ENCODE results near the gene TCF7. TPM values are rescaled to one million over a fixed set of nuclear protein-coding genes. Genes with fewer than 3 reads are reported as not detected.

The TCF7 gene
- polyA plus RNA-seq, 2 of the 4 experiments (the other 2 are of a cell fraction) = 2.8 to 10.1 TPM

- no peak overlapping the region for H3K4me3 ChIP-seq
- 86% methylated on average over 1 of the region's 3 CpGs for WGBS (ENCODE audit: missing lambda C conversion rate)
- ATAC-seq (no peak), DNase-seq (ENCODE audit: low read depth in 1 of 2, low spot score in 1 of 2) (no peak), FAIRE-seq (no peak)
- ChIA-PET POLR2A (no interaction called here), CTCF (interaction anchor here (1.3 to 22.6 kb wide), 4 partner anchors 8 to 82 kb away, joined by 3 to 263 read pairs (median 54); partner anchors contain the start of gene TCF7)
- no peak overlapping the region for H3K4me2 ChIP-seq
- TF ChIP-seq EP300 (IDR thresholded peaks at IDR 0.05) = no peak
- no peak for TF ChIP-seq HOXB5 (CRISPR knock-in tag; IDR thresholded peaks at IDR 0.05)
- no peak for TF ChIP-seq HOXB13 (CRISPR knock-in tag; IDR thresholded peaks at IDR 0.05; ENCODE audit: low read depth)
- no peak for TF ChIP-seq JUN (IDR thresholded peaks at IDR 0.05)
- TF ChIP-seq, protein P1, sequence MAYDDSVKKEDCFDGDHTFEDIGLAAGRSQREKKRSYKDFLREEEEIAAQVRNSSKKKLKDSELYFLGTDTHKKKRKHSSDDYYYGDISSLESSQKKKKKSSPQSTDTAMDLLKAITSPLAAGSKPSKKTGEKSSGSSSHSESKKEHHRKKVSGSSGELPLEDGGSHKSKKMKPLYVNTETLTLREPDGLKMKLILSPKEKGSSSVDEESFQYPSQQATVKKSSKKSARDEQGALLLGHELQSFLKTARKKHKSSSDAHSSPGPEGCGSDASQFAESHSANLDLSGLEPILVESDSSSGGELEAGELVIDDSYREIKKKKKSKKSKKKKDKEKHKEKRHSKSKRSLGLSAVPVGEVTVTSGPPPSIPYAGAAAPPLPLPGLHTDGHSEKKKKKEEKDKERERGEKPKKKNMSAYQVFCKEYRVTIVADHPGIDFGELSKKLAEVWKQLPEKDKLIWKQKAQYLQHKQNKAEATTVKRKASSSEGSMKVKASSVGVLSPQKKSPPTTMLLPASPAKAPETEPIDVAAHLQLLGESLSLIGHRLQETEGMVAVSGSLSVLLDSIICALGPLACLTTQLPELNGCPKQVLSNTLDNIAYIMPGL (CRISPR knock-in tag; IDR thresholded peaks at IDR 0.05; ENCODE audit: borderline replicate concordance) = no peak
- TF ChIP-seq, protein P2, sequence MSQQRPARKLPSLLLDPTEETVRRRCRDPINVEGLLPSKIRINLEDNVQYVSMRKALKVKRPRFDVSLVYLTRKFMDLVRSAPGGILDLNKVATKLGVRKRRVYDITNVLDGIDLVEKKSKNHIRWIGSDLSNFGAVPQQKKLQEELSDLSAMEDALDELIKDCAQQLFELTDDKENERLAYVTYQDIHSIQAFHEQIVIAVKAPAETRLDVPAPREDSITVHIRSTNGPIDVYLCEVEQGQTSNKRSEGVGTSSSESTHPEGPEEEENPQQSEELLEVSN (IDR thresholded peaks at IDR 0.05; ENCODE audit: borderline replicate concordance, low read depth) = no peak
- TF ChIP-seq CHD4 (IDR thresholded peaks at IDR 0.05; ENCODE audit: borderline replicate concordance) = no peak
- no peak for TF ChIP-seq CBX2 (IDR thresholded peaks at IDR 0.05; ENCODE audit: borderline replicate concordance, low read depth)
- no peak for TF ChIP-seq NR3C1 (IDR thresholded peaks at IDR 0.05)
- TF ChIP-seq TFCP2L1 (CRISPR knock-in tag; IDR thresholded peaks at IDR 0.05) = no peak
- TF ChIP-seq JUNB (IDR thresholded peaks at IDR 0.05) = no peak
- TF ChIP-seq ESRRA (IDR thresholded peaks at IDR 0.05; ENCODE audit: borderline replicate concordance, low read length) = no peak
- TF ChIP-seq KDM1A (IDR thresholded peaks at IDR 0.05; ENCODE audit: low read depth) = no peak
- TF ChIP-seq, protein P3, sequence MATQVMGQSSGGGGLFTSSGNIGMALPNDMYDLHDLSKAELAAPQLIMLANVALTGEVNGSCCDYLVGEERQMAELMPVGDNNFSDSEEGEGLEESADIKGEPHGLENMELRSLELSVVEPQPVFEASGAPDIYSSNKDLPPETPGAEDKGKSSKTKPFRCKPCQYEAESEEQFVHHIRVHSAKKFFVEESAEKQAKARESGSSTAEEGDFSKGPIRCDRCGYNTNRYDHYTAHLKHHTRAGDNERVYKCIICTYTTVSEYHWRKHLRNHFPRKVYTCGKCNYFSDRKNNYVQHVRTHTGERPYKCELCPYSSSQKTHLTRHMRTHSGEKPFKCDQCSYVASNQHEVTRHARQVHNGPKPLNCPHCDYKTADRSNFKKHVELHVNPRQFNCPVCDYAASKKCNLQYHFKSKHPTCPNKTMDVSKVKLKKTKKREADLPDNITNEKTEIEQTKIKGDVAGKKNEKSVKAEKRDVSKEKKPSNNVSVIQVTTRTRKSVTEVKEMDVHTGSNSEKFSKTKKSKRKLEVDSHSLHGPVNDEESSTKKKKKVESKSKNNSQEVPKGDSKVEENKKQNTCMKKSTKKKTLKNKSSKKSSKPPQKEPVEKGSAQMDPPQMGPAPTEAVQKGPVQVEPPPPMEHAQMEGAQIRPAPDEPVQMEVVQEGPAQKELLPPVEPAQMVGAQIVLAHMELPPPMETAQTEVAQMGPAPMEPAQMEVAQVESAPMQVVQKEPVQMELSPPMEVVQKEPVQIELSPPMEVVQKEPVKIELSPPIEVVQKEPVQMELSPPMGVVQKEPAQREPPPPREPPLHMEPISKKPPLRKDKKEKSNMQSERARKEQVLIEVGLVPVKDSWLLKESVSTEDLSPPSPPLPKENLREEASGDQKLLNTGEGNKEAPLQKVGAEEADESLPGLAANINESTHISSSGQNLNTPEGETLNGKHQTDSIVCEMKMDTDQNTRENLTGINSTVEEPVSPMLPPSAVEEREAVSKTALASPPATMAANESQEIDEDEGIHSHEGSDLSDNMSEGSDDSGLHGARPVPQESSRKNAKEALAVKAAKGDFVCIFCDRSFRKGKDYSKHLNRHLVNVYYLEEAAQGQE (IDR thresholded peaks at IDR 0.05) = no peak
- TF ChIP-seq SREBF2 (IDR thresholded peaks at IDR 0.05) = no peak
- TF ChIP-seq CEBPB (IDR thresholded peaks at IDR 0.05) = no peak
- TF ChIP-seq RCOR1 (IDR thresholded peaks at IDR 0.05; ENCODE audit: low read depth, low read length) = no peak
- TF ChIP-seq ZNF302 (CRISPR knock-in tag; IDR thresholded peaks at IDR 0.05) = no peak
- TF ChIP-seq POLR2AphosphoS2 (conservative IDR thresholded peaks at IDR 0.05; ENCODE audit: low read length) = no peak
- TF ChIP-seq MAFK (IDR thresholded peaks at IDR 0.05; ENCODE audit: partially characterized antibody) = no peak
- H3K27ac ChIP-seq = no peak overlapping the region
- H3K9me3 ChIP-seq = no peaks in the 10 kb centered on the region
- H3K4me1 ChIP-seq = peaks cover 18% of the 10 kb centered on the region
These were observed 8.0 kb downstream of the TCF7 start for GRCh38 chr5:134122530-134122929.

DNA sequence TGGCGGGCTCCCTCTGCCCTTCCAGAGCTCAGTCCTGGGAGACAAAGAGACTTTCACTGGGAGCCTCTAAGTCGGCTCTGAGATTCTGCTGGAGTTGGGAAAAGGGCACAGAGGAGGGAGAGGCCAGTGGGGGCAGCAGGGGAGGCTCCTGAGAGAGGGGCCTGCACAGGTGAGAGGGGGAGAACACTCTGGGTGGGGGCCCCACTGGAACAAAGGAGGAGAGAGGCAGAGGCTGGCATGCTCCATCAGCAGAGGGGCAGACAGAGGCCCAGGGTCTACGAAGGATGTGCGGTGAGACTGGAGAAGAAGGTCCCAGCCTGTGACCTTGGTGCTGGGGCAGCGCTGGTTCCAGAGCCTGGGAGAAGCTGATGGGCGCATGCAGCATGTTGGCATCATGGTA lies 8.9 kb downstream of the TCF7 start:
- ATAC-seq (no peak), FAIRE-seq (no peak), DNase-seq (ENCODE audit: low read depth in 1 of 2, low spot score in 1 of 2) (no peak)
- ChIA-PET CTCF (interaction anchor here (1.3 to 22.6 kb wide), 5 partner anchors 9 to 82 kb away, joined by 3 to 263 read pairs (median 8); partner anchors contain the start of gene TCF7), POLR2A (no interaction called here)
- Histone ChIP-seq H3K4me1 (peaks cover 18% of the 10 kb centered on the region), H3K4me2 (no peak overlapping the region), H3K4me3 (no peak overlapping the region), H3K27ac (no peak overlapping the region), H3K9me3 (no peaks in the 10 kb centered on the region)
- no peak for TF ChIP-seq PHF8 (IDR thresholded peaks at IDR 0.05; ENCODE audit: borderline replicate concordance, low read depth)
- TF ChIP-seq, protein P4, sequence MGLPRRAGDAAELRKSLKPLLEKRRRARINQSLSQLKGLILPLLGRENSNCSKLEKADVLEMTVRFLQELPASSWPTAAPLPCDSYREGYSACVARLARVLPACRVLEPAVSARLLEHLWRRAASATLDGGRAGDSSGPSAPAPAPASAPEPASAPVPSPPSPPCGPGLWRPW (IDR thresholded peaks at IDR 0.05) = no peak
- TF ChIP-seq MAFK (IDR thresholded peaks at IDR 0.05; ENCODE audit: partially characterized antibody) = no peak
- no peak for TF ChIP-seq HOXB13 (CRISPR knock-in tag; IDR thresholded peaks at IDR 0.05; ENCODE audit: low read depth)
- TF ChIP-seq, protein P5, sequence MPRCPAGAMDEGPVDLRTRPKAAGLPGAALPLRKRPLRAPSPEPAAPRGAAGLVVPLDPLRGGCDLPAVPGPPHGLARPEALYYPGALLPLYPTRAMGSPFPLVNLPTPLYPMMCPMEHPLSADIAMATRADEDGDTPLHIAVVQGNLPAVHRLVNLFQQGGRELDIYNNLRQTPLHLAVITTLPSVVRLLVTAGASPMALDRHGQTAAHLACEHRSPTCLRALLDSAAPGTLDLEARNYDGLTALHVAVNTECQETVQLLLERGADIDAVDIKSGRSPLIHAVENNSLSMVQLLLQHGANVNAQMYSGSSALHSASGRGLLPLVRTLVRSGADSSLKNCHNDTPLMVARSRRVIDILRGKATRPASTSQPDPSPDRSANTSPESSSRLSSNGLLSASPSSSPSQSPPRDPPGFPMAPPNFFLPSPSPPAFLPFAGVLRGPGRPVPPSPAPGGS (IDR thresholded peaks at IDR 0.05) = no peak
- no peak for TF ChIP-seq CBX2 (IDR thresholded peaks at IDR 0.05; ENCODE audit: borderline replicate concordance, low read depth)
- TF ChIP-seq RCOR1 (IDR thresholded peaks at IDR 0.05; ENCODE audit: low read depth, low read length) = no peak
- TF ChIP-seq RAD21 (conservative IDR thresholded peaks at IDR 0.05 in 1 of 2, IDR thresholded peaks at IDR 0.05 in 1 of 2) = no peak
- no peak for TF ChIP-seq TP53 (CRISPR knock-in tag; IDR thresholded peaks at IDR 0.05)
- no peak for TF ChIP-seq CHD2 (IDR thresholded peaks at IDR 0.05; ENCODE audit: low read length, partially characterized antibody)
- no peak for TF ChIP-seq RNF2 (IDR thresholded peaks at IDR 0.05; ENCODE audit: borderline replicate concordance, low read depth)
- TF ChIP-seq, protein P1 (CRISPR knock-in tag; IDR thresholded peaks at IDR 0.05; ENCODE audit: borderline replicate concordance) = no peak
- WGBS (ENCODE audit: missing lambda C conversion rate) = 84% methylated on average over 6 of the region's 6 CpGs
